Activated naive CD4-positive, alpha-beta T cell treated with anti-CD3 and anti-CD28 coated beads, Interleukin-2, amount 10 ng/mL, durations not matched to agents 7 days and 5 days (primary cell): ENCODE data around the gene TLR1.
"Not testable (repeated sequence)": the region's sequence is repeated elsewhere in the genome, so short reads cannot be mapped to it uniquely, and the experiment has no call there.

Experiments
- CTCF ChIA-PET: fragments of 350-600 bp; sonication (Branson Sonifier 250); formaldehyde crosslinking; loops from one replicate; lab custom pipeline; 2021; ENCODE audit warnings: antibody characterized with exemption; lab: Charles Lee
- DNase-seq: peaks from one replicate; pipeline ENCODE4 v3.0.0-alpha.2; 2020
- H3K27ac Mint-ChIP-seq: one replicate; pipeline ENCODE4 v1.8.0; 2021; ENCODE audit warnings: mild to moderate bottlenecking, moderate library complexity, mixed read lengths
- H3K27me3 Mint-ChIP-seq: one replicate; pipeline ENCODE4 v1.8.0; 2021; ENCODE audit warnings: mild to moderate bottlenecking, mixed read lengths
- H3K36me3 Mint-ChIP-seq: one replicate; pipeline ENCODE4 v1.8.0; 2021; ENCODE audit warnings: mixed read lengths
- H3K4me1 Mint-ChIP-seq: one replicate; pipeline ENCODE4 v1.8.0; 2021; ENCODE audit warnings: mixed read lengths
- H3K4me3 Mint-ChIP-seq: one replicate; pipeline ENCODE4 v1.8.0; 2021; ENCODE audit warnings: mild to moderate bottlenecking, moderate library complexity, mixed read lengths
- H3K9me3 Mint-ChIP-seq: one replicate; pipeline ENCODE4 v1.8.0; 2021; ENCODE audit warnings: mixed read lengths

Gene TLR1

DNA sequence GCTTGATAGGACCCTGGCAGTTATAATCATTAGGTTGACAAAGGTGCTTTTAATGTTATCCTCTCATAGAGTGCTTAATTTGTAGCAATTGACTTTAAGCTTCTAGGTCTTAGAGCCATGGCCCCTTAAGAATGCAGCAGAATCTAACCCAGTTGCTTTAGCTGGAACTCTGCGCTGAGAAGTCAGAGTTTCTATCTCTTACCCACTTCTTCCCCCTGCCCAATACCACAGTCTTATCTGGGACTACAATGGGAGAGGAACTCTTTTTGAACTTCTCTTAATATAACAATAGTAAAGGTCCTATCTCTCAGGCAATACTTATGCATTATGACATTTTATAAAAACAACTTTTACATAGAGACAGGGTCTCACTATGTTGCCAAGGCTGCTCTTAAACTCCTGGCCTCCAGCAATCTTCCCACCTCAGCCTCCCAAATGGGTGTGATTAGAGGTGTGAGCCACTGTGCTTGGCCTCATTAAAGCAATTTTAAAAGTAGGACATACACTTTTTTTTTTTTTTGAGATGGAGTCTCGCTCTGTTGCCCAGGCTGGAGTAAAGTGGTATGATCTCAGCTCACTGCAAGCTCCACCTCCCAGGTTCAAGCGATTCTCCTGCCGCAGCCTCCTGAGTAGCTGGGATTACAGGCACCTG lies 23.6 kb downstream of the TLR1 start:
- no peak for DNase-seq
- H3K4me3 Mint-ChIP-seq, result no peak overlapping the region
- peaks cover 8% of the 10 kb centered on the region for H3K4me1 Mint-ChIP-seq
- no peaks in the 10 kb centered on the region for H3K27me3 Mint-ChIP-seq
- H3K36me3 Mint-ChIP-seq, result peaks cover 3% of the 10 kb centered on the region
- H3K9me3 Mint-ChIP-seq, result peaks cover 4% of the 10 kb centered on the region
- CTCF ChIA-PET, result interaction anchor here (1.9 to 6.1 kb wide), 5 partner anchors 10 to 601 kb away, joined by 11 to 89 read pairs (median 37); partner anchors contain the start of gene TLR1
- H3K27ac Mint-ChIP-seq, result no peak overlapping the region

DNA sequence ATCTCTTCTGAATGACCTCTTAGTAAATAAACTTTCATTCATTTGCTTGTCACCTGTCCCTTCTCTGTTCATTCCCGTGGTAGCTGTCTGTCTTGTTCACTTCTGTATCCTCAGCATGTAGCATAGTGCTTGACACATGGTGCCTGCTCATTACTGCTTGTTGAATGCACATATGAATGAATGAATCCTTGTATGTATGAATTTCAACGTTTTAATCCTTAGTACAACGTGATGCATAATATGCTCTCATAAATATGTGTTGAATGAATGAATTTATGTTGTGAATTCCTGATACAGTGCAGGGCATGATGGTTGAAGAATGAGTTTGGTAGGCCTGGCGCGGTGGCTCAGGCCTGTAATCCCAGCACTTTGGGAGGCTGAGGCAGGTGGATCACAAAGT lies 24.8 kb downstream of the TLR1 start:
- CTCF ChIA-PET, result interaction anchor here (4.2 to 4.9 kb wide), 2 partner anchors 9 to 20 kb away, joined by 37 to 89 read pairs; no protein-coding TSS in a partner anchor
- Mint-ChIP-seq H3K27ac (no peak overlapping the region), H3K36me3 (peaks cover 3% of the 10 kb centered on the region), H3K4me1 (peaks cover 8% of the 10 kb centered on the region), H3K27me3 (peaks cover 5% of the 10 kb centered on the region), H3K4me3 (no peak overlapping the region), H3K9me3 (peaks cover 4% of the 10 kb centered on the region)
- DNase-seq, result no peak

DNA sequence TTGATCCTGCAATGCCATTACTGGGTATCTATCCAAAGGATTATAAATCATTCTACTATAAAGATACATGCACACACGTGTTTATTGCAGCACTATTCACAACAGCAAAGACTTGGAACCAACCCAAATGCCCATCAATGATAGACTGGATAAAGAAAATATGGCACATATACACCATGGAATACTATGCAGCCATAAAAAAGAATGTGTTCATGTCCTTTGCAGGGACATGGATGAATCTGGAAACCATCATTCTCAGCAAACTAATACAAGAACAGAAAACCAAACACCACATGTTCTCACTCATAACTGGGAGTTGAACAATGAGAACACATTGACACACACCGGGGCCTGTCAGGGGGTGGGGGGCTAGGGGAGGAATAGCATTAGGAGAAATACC lies 26.7 kb downstream of the TLR1 start:
- H3K27ac Mint-ChIP-seq, H3K4me1 Mint-ChIP-seq, H3K4me3 Mint-ChIP-seq, DNase-seq, H3K9me3 Mint-ChIP-seq, H3K27me3 Mint-ChIP-seq, H3K36me3 Mint-ChIP-seq, CTCF ChIA-PET: not testable (repeated sequence)

DNA sequence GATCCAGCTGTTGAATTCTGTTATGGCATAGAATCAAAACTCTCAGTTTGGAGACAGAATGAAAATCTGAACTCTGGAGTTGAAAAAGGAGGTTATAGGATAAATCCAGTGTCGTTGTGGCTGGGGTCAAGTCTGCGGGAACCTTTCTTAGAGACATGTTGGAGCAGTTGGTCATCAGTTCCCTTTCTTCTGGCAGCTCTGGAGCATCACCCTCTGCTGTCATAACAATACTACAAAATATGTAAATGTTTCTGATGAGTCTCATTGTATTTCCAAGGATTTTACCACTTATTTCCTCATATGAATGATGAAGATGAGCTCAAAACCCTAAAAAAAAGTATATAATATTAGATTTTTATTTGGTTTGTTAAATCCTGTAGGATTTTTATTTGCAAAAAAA lies 29.3 kb downstream of the TLR1 start:
- CTCF ChIA-PET, result interaction anchor here (2.2 kb wide), 1 partner anchor 15 kb away, joined by 9 read pairs; no protein-coding TSS in a partner anchor
- Mint-ChIP-seq H3K9me3 (peaks cover 9% of the 10 kb centered on the region), H3K4me1 (no peaks in the 10 kb centered on the region), H3K4me3 (no peak overlapping the region), H3K27me3 (peaks cover 14% of the 10 kb centered on the region), H3K27ac (no peak overlapping the region), H3K36me3 (peaks cover 3% of the 10 kb centered on the region)
- DNase-seq, result no peak

DNA sequence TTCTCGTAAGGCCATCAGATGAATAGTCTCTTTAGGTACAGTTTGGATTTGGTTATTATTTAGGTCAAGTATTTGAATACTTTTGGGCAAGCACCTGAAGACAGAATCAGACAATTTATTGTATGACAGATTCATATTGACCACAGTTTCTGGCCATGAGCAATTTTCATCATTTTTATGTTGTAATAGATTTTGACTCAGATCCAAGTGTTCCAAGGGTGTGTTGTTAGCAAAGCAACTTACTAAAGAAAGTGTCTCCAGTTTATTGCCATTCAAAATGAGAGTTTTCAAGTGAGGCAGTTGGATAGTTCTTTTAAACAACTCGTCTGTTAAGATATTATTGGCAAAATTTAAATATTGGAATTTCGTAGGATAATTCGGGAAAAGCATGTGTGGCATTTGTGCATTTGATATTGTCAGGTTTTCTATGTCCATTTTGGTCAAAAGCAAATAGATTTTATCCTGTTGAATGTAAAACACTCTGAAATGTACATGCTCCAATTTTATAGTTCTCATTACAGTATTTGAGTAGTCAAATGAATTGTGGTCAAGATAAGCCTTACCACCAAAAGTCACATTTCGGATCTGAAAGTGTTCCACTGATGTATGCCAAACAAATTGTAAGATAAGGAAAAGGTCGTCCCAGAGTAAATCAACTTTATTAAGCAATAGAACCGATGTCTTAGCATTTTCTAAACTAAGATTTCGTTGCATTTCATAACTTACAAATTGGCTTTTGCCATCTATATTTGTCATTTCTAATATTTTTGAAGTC lies 30.2 kb downstream of the TLR1 start:
- CTCF ChIA-PET, result interaction anchor here (2.2 to 6.1 kb wide), 2 partner anchors 7 to 14 kb away, joined by 9 to 37 read pairs; partner anchors contain the start of gene TLR10
- H3K36me3 Mint-ChIP-seq, result peaks cover 3% of the 10 kb centered on the region
- H3K4me1 Mint-ChIP-seq, result no peaks in the 10 kb centered on the region
- H3K4me3 Mint-ChIP-seq, result no peak overlapping the region
- DNase-seq, result no peak
- peaks cover 9% of the 10 kb centered on the region for H3K9me3 Mint-ChIP-seq
- H3K27me3 Mint-ChIP-seq, result peaks cover 17% of the 10 kb centered on the region
- no peak overlapping the region for H3K27ac Mint-ChIP-seq

DNA sequence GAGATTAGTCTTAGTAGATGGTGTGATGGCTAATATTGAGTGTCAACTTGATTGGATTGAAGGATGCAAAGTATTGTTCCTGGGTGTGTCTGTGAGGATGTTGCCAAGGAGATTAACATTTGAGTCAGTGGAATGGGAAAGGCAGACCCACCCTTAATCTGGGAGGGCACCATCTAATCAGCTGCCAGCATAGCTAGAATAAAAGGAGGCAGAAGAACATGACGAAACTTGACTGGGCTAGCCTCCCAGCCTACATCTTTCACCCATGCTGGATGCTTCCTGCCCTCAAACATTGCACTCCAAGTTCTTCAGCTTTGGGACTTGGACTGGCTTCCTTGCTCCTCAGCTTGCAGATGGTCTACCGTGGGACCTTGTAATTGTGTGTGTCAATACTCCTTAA lies 34.3 kb downstream of the TLR1 start:
- CTCF ChIA-PET, result interaction anchor here (0.5 to 6.1 kb wide), 4 partner anchors 8 to 123 kb away, joined by 3 to 37 read pairs (median 5); partner anchors contain the start of gene TLR10
- not testable (repeated sequence) for DNase-seq, H3K27ac Mint-ChIP-seq, H3K36me3 Mint-ChIP-seq, H3K4me1 Mint-ChIP-seq, H3K4me3 Mint-ChIP-seq
- Mint-ChIP-seq H3K9me3 (peaks cover 21% of the 10 kb centered on the region), H3K27me3 (peaks cover 16% of the 10 kb centered on the region)

DNA sequence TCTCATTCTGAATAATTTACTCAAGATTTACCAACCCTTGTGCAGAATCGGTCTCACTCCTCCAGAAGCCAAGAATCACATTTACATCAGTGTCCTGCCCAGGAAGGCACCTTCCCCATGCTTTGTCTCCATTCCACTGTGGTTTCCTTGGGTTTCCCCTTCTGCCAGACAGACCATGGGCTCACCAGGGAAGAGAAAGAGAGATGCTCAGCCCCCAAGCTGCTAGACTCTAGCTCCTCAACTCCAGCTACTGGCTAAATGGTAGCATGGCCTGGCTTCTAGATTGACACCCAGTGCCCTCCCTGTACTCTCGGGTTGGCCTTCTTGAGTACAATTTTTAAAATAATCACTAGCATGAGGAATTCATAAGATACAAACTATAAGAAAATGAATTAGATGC lies 34.7 kb downstream of the TLR1 start:
- Mint-ChIP-seq H3K36me3 (peaks cover 5% of the 10 kb centered on the region), H3K4me3 (no peak overlapping the region), H3K4me1 (no peaks in the 10 kb centered on the region), H3K27ac (no peak overlapping the region), H3K27me3 (peaks cover 13% of the 10 kb centered on the region), H3K9me3 (peaks cover 21% of the 10 kb centered on the region)
- CTCF ChIA-PET, result interaction anchor here (1.0 to 6.1 kb wide), 3 partner anchors 12 to 124 kb away, joined by 3 to 37 read pairs (median 7); partner anchors contain the start of gene TLR10
- DNase-seq, result no peak

DNA sequence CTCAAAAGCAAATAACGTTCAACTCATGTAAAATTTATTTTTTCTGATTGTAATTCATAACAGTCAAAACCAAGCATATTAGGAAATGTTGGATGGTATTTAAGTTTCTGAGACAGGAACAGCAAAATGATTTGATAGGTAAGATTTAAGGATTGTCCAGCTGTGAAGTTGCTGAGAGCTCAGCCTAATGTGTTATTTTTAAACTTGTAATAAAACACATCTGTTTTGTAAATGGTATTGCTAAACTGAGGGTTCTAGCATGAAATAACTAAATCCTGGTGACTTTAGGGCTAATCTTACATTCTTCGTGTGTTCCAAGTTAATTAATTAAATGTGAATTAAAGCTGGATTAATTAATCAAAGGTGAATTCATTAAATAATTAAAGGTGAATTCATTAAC lies 35.1 kb downstream of the TLR1 start:
- Mint-ChIP-seq H3K27ac (no peak overlapping the region), H3K4me3 (no peak overlapping the region), H3K9me3 (peaks cover 20% of the 10 kb centered on the region), H3K36me3 (peaks cover 5% of the 10 kb centered on the region), H3K4me1 (no peaks in the 10 kb centered on the region), H3K27me3 (peaks cover 13% of the 10 kb centered on the region)
- CTCF ChIA-PET, result interaction anchor here (1.0 to 6.1 kb wide), 3 partner anchors 12 to 124 kb away, joined by 3 to 37 read pairs (median 3); partner anchors contain the start of genes TLR1 and TLR10
- DNase-seq, result no peak

DNA sequence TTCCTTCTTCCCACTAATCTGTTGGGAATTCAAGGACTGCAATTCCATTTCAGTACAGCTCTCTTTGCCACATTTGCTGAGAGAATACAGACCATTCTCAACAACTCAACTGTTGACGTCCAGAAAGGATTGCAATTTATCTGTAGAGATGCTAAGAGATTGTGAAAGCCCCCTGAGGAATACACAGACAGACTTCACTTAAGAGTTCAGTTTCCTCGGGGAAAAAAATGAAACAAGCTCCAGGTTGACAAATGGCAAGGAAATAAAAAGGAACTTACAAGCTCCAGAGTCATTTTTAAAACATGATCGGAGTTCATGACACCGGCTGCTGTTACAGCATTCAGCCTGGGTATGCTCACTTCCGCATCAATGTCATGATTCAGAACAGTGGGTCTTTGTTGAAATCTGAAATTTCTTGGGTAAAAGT lies 35.6 kb downstream of the TLR1 start:
- peaks cover 5% of the 10 kb centered on the region for H3K36me3 Mint-ChIP-seq
- peaks cover 21% of the 10 kb centered on the region for H3K9me3 Mint-ChIP-seq
- CTCF ChIA-PET, result interaction anchor here (1.2 to 6.1 kb wide), 2 partner anchors 13 to 35 kb away, joined by 3 to 37 read pairs; partner anchors contain the start of genes TLR1 and TLR10
- H3K27ac Mint-ChIP-seq, result no peak overlapping the region
- no peak for DNase-seq
- peaks cover 4% of the 10 kb centered on the region for H3K4me1 Mint-ChIP-seq
- no peak overlapping the region for H3K4me3 Mint-ChIP-seq
- peaks cover 12% of the 10 kb centered on the region for H3K27me3 Mint-ChIP-seq

DNA sequence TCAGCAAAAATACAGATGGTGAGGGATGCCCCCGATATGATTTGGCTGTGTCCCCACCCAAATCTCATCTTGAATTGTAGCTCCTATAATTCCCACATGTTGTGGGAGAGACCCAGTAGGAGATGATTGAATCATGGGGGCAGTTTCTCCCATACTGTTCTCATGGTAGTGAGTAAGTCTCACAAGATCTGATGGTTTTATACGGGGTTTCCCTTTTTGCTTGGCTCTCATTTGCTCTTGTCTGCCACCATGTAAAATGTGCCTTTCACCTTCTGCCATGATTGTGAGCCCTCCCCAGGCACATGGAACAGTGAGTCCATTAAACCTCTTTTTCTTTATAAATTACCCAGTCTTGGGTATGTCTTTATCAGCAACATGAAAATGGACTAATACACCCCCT lies 37.7 kb downstream of the TLR1 start:
- DNase-seq, H3K27me3 Mint-ChIP-seq, H3K27ac Mint-ChIP-seq, H3K4me3 Mint-ChIP-seq: not testable (repeated sequence)
- peaks cover 10% of the 10 kb centered on the region for H3K36me3 Mint-ChIP-seq
- CTCF ChIA-PET, result interaction anchor here (9.5 kb wide), 1 partner anchor 36 kb away, joined by 91 read pairs; the partner anchor contains the start of gene TLR1
- H3K4me1 Mint-ChIP-seq, result peaks cover 15% of the 10 kb centered on the region
- peaks cover 22% of the 10 kb centered on the region for H3K9me3 Mint-ChIP-seq

DNA sequence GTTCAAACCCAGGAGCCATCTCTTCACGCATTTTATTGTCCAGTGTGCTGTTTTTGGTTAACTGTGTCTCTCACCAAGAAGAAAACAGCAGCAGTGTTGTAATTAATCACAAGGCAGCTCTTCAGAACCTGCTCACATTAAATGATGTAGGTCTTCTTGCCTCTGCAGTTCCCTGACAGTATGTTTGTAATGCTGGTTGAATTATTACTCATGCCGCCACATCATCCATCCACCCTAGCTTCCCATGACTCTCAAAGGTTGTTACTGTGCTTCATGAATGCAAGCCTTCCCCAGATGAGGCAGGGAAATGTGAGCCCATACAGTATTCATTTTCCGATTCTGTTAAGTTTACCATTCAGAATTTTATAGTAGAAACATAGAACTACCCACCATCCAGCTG lies 39.2 kb downstream of the TLR1 start:
- no peak overlapping the region for H3K4me3 Mint-ChIP-seq

DNA sequence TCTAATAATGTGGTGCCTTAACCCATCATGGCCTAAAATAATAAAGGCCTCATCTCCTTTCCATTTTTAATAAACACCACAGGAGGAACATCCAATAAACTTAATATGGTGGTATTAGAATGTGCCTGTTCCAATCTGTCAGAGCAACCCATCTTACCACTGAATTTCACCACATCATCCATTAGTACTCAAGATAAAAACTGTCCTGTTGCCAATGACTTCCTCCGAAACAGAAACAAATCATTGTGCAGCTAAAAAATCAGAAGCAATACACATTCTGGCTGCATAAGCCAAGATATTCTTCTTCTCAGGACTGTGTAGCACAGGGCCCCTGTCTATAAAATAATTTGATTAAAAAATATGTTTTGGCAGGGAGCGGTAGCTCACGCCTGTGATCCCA lies 40.3 kb downstream of the TLR1 start:
- CTCF ChIA-PET, result interaction anchor here (2.1 to 9.5 kb wide), 4 partner anchors 17 to 96 kb away, joined by 8 to 121 read pairs (median 90); partner anchors contain the start of genes TLR1 and TLR10
- Mint-ChIP-seq H3K9me3 (peaks cover 22% of the 10 kb centered on the region), H3K4me3 (no peak overlapping the region), H3K27me3 (no peaks in the 10 kb centered on the region), H3K36me3 (peaks cover 13% of the 10 kb centered on the region), H3K27ac (no peak overlapping the region), H3K4me1 (peaks cover 37% of the 10 kb centered on the region)
- no peak for DNase-seq

More for the DNA sequence above, 39.2 kb downstream of the TLR1 start:
- Mint-ChIP-seq H3K27ac (no peak overlapping the region), H3K36me3 (peaks cover 13% of the 10 kb centered on the region), H3K4me1 (peaks cover 31% of the 10 kb centered on the region), H3K27me3 (peaks cover 4% of the 10 kb centered on the region), H3K9me3 (peaks cover 22% of the 10 kb centered on the region)
- DNase-seq, result no peak
- CTCF ChIA-PET, result interaction anchor here (0.7 to 9.5 kb wide), 6 partner anchors 17 to 96 kb away, joined by 3 to 91 read pairs (median 4); partner anchors contain the start of genes TLR1 and TLR10

DNA sequence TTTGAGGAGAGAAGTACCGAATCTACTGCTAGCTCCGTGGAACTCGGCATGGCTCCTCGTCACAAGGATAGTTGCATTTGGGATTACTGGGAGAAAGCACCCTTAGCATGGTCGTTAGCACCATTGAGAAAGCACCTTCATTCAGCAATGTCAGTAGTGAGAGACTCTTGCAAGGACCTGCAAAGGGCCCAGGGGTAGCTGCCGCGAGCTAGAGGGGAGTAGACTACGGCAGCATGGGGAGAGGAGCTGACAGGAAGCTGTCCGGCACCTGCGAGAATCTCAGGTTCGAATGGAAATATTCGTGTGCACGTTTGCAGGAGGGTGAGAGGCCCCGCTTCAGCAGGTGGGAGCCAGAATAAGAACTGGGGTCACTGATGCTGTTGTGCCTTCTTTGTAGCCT lies 42.0 kb downstream of the TLR1 start:
- DNase-seq, result no peak
- H3K9me3 Mint-ChIP-seq, result peaks cover 21% of the 10 kb centered on the region
- CTCF ChIA-PET, result interaction anchor here (1.8 to 9.5 kb wide), 4 partner anchors 19 to 98 kb away, joined by 4 to 121 read pairs (median 90); partner anchors contain the start of genes TLR1, TLR10 and TLR6
- no peak overlapping the region for H3K4me3 Mint-ChIP-seq
- H3K4me1 Mint-ChIP-seq, result peaks cover 52% of the 10 kb centered on the region
- peaks cover 13% of the 10 kb centered on the region for H3K36me3 Mint-ChIP-seq
- no peak overlapping the region for H3K27ac Mint-ChIP-seq
- H3K27me3 Mint-ChIP-seq, result no peaks in the 10 kb centered on the region

DNA sequence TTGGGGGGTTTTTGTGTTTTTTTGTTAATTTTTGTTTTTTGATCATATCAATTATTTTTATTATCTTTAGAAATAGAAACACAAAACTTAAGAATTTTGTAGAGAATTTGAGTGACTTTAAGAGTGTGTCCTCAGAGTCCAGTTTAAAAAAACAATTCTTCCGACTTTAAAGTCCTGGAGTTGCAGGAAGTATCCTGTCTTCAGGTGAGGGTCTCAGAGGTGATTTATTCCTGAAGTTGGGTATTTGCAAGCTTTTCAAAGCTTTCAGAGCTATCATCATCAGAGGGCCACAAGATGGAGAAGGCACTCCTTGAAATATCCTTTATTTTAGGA lies 44.8 kb downstream of the TLR1 start:
- Mint-ChIP-seq H3K4me1 (peaks cover 53% of the 10 kb centered on the region), H3K9me3 (peaks cover 6% of the 10 kb centered on the region), H3K4me3 (no peak overlapping the region), H3K27ac (no peak overlapping the region), H3K36me3 (peaks cover 8% of the 10 kb centered on the region), H3K27me3 (no peaks in the 10 kb centered on the region)
- no peak for DNase-seq
- CTCF ChIA-PET, result interaction anchor here (0.7 to 9.5 kb wide), 31 partner anchors 10 to 691 kb away, joined by 3 to 121 read pairs (median 5); partner anchors contain the start of genes FAM114A1, TLR1, TLR10 and TLR6
